H54 (cell line): ENCODE results near the gene PUM1.
"Not testable (repeated sequence)": the region's sequence is repeated elsewhere in the genome, so short reads cannot be mapped to it uniquely, and the experiment has no call there.

Experiments used
- DNase-seq: peaks from one replicate; pipeline ENCODE4 v3.0.0; 2011; ENCODE audit warnings: low spot score, mixed read lengths; ENCODE audit not compliant: insufficient read length
- FAIRE-seq: peaks from 3 replicates; lab custom pipeline; 2011; peaks lifted over from hg19 to GRCh38; lab: Jason Lieb, UNC
- POLR2A ChIP-seq: IDR thresholded peaks from 2 replicates; pipeline ENCODE4 v1.6.1; 2011; ENCODE audit warnings: low read depth, mild to moderate bottlenecking, low read length

Gene PUM1

GRCh38 chr1:30964706-30965105, 100.8 kb downstream of the PUM1 start:
- no peak for DNase-seq
- TF ChIP-seq POLR2A: no peak
- no peak for FAIRE-seq

GRCh38 chr1:30962609-30963508, 102.7 kb downstream of the PUM1 start:
- FAIRE-seq (no peak), DNase-seq (no peak)
- no peak for TF ChIP-seq POLR2A

GRCh38 chr1:30957560-30958222, 107.8 kb downstream of the PUM1 start:
- FAIRE-seq (no peak), DNase-seq (no peak)
- no peak for TF ChIP-seq POLR2A

DNA sequence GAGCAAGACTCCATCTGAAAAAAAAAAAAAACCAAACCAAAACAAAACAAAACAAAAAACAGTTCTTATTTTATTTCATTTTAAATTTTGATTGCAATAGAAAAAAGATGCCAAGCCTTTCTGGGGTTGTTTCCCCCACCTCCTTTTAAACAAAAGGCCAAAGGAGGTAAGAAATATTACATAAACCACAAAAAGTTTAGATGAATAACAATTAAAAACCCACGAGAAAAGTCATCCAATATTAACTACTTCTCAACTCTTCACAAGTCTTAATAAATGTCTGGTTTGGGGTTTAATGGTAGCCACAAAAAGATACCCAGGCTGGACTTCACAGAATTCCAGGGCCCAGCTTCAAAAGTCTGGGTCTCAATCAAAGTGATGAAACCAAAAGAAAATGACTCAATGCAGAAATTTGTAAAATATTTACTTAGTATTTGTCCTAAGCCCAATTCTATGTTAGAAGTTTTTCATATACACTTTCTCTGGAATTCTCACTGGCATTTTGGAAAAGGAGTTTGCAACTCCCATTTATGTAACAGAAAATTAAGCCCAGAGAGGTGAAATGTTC, 110.0 kb downstream of the PUM1 start:
- FAIRE-seq: no peak
- no peak for DNase-seq
- no peak for TF ChIP-seq POLR2A

- no peak for TF ChIP-seq POLR2A
- no peak for FAIRE-seq
- DNase-seq: no peak
These were observed 111.8 kb downstream of the PUM1 start for GRCh38 chr1:30953685-30954084.

DNA sequence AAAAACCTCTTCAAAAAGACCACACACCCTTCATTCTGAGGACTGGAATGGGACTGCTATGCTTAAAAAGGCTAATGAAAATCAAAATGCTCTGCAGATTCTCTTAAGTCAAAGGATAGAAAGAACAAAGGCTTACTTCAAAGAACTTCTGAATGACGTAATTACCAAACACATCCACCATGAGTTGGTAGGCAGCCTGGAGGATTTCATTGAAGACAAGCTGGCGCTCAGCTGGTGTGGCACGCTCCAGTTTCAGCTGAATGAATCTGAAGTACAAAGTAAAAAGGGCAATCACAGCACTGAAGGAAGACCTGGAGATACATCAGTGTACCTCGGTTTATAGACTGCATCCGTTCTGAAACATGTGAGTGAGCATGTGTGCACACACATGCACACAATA, 113.4 kb downstream of the PUM1 start:
- FAIRE-seq: no peak
- DNase-seq: no peak
- TF ChIP-seq POLR2A: no peak

DNA sequence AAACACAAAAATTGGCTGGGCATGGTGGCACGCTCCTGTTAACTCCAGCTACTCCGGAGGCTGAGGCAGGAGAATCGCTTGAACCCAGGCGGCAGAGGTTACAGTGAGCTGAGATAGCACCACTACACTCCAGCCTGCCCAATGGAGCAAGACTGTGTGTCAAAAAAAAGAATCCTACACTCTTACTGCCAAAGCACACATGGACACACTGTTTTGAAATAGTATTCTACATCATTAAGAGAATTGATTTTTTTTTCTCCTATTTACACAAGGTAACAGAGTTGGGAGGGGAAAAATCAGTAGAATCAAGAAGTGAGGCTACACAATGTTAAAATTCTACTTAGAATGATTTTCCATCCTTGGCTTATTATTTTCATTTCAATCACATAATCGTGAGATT, 114.8 kb downstream of the PUM1 start:
- FAIRE-seq (no peak), DNase-seq (no peak)

DNA sequence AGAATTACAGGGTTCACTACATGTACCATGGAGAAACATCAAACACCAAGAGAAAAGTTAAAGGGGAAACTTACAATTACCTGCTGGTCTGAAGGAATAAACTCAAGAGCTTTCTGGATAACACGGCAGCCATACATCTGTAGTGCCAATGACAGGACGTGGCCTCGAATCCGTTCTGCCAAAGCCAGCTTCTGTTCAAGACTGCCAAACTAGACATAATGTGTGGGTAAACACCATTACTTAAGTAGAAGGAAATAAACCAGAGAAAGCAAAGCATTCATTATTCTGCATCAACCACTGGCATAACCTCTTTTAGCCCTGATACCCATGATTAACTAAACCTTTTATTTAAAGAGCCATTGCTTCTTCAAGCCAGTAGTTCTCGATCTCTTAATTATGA, 115.5 kb downstream of the PUM1 start:
- DNase-seq: no peak
- no peak for TF ChIP-seq POLR2A
- no peak for FAIRE-seq

More for the DNA sequence above, 114.8 kb downstream of the PUM1 start:
- no peak for TF ChIP-seq POLR2A

DNA sequence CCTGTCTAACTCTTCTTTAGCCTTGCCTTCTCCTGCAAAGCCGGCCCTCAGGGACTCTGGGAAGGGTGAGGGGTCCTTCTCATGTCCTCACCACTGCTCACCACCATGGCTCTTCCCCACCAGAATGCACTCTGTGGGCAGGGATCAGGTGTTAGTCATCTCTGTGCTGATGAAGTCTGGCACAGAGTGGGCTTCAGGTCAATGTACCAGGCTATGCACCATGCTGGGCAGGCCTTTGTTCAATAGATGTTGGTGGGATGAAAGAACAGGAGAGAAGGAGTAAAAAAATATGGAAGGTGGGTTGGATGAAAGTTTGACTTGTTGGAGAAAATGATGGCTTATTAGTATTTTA, 116.1 kb downstream of the PUM1 start:
- FAIRE-seq, DNase-seq: not testable (repeated sequence)

DNA sequence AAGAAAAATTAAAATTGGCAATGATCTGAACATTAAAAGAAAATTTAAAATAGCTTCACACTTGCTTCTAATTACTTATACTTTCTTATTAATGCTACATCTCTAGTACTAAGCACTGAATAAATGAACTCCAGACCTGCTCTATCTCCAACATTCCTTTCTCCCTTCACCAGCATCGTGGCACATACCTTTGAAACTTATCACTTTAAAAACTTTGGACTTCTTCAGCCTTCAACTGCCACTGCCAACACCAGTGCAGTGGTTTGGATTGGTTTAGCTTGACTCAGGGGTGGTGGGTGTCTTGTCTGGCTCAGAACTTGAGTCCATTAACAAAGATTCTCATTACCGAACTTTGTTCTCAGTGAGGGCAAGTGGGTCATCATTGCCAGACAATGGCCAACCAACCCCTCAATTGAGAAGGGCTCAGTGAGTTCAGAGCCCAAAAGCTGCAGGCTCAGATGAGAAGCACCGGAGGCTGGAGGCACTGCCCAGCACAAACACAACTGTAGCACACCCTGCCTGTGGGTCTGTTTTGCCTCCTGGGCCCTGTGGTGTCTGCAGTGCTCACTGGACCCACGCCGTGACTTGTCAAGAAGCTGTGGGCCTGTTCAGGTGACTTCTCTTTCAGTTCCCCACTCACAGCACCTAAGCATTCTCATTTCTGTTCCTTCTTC, 116.6 kb downstream of the PUM1 start:
- not testable (repeated sequence) for DNase-seq, FAIRE-seq

DNA sequence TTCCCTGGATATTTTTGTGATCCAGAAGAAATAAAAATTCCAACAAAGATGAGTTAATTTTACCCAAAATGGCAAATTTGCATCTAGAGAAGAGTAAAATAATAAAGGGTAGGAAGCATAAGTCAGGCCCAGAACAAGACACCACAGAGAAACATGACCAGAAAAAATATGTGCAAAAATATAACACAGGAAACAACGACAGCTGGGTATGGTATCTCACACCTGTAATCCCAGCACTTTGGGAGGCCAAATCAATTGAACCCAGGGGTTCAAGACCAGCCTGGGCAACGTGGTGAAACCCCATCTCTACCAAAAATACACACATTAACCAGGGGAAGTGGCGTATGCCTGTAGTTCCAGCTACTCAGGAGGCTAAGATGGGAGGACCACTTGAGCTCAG, 117.2 kb downstream of the PUM1 start:
- no peak for FAIRE-seq

DNA sequence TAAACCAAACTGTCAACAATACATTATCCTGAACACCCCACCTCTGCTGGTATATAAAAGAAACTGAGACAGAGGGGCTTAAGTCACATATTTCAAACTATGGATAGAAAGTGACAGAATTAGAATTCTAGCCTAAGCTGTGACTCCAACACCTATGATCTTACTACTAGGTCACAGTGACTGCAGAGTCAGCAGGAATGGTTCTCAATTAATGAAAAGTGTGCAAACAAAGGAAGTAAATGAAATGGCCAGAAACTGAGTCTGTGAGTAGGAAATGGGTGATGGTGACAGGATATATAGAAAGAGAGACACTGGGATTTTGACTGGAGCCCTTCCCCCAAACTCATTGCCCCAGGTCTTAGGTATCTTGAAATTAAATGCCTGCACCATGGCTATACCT, 118.3 kb downstream of the PUM1 start:
- no peak for TF ChIP-seq POLR2A
- FAIRE-seq (no peak), DNase-seq (no peak)

More for the DNA sequence above, 117.2 kb downstream of the PUM1 start:
- no peak for TF ChIP-seq POLR2A
- no peak for DNase-seq

DNA sequence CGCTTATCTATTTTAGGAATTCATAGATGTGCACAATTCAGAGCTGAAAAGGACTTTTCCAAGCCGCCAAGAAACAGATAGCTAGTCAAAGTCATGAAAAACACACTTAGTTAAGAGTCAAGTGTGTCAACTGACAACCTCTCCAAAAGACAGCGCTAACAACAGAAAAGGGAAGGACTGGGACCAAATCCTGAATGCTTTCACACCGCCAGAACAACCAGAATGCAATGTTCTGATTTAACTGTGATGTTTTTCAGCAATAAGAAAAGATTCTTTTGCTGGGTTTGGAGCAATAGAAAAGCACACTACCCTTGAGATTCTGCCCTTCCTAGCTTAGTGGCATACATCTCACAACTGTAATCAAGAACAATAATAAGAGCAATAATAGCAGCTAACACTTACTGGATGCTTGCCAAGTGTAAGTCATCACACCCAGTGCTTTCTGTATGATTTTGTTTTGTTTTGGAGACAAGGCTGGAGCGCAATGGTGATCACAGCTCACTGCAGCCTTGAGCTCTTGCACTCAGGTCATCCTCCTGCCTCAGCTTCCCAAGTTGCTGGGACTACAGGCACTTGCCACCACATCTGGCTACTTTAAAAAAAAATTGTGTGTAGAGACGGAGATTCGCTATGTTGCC, 123.1 kb downstream of the PUM1 start:
- DNase-seq (no peak), FAIRE-seq (peak; percentile 61)
- no peak for TF ChIP-seq POLR2A
